NB4 (cell line): Measurements from ENCODE around the gene FBLN7.

ENCODE experiments used
- MAX ChIP-seq: IDR thresholded peaks from 2 replicates; pipeline ENCODE4 v1.6.1; 2011; ENCODE audit warnings: low read depth, low read length
- MYC ChIP-seq: IDR thresholded peaks from 2 replicates; pipeline ENCODE4 v1.6.1; 2011; ENCODE audit warnings: low read depth, low read length
- POLR2A ChIP-seq: IDR thresholded peaks from 2 replicates; pipeline ENCODE4 v1.6.1; 2011; ENCODE audit warnings: mild to moderate bottlenecking; ENCODE audit not compliant: insufficient read length; ENCODE audit errors: extremely low read depth
- TF ChIP-seq, protein P1 (sequence below): IDR thresholded peaks from one replicate; pipeline ENCODE4 v1.5.1; 2012; ENCODE audit warnings: low read depth, low read length

- TF ChIP-seq POLR2A: no peak
- TF ChIP-seq, protein P1, sequence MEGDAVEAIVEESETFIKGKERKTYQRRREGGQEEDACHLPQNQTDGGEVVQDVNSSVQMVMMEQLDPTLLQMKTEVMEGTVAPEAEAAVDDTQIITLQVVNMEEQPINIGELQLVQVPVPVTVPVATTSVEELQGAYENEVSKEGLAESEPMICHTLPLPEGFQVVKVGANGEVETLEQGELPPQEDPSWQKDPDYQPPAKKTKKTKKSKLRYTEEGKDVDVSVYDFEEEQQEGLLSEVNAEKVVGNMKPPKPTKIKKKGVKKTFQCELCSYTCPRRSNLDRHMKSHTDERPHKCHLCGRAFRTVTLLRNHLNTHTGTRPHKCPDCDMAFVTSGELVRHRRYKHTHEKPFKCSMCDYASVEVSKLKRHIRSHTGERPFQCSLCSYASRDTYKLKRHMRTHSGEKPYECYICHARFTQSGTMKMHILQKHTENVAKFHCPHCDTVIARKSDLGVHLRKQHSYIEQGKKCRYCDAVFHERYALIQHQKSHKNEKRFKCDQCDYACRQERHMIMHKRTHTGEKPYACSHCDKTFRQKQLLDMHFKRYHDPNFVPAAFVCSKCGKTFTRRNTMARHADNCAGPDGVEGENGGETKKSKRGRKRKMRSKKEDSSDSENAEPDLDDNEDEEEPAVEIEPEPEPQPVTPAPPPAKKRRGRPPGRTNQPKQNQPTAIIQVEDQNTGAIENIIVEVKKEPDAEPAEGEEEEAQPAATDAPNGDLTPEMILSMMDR: no peak
- no peak for TF ChIP-seq MAX
- no peak for TF ChIP-seq MYC
These were observed 48.8 kb upstream of the FBLN7 start for GRCh38 chr2:112089375-112089774.
